Inflammatory macrophage treated with lipopolysaccharide for 4 hours (primary cell): ENCODE results near the gene ENPP4.
"Not testable (repeated sequence)": the region's sequence is repeated elsewhere in the genome, so short reads cannot be mapped to it uniquely, and the experiment has no call there.

Source experiments
- DNase-seq: peaks from one replicate; pipeline ENCODE4 v3.0.0-alpha.2; 2020

ENPP4 gene

DNA sequence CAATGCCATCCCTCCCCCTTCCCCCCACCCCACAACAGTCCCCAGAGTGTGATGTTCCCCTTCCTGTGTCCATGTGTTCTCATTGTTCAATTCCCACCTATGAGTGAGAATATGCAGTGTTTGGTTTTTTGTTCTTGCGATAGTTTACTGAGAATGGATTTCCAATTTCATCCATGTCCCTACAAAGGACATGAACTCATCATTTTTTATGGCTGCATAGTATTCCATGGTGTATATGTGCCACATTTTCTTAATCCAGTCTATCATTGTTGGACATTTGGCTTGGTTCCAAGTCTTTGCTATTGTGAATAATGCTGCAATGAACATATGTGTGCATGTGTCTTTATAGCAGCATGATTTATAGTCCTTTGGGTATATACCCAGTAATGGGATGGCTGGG, 1.5 kb downstream of the ENPP4 start:
- not testable (repeated sequence) for DNase-seq

GRCh38 chr6:46134216-46134615, 4.4 kb downstream of the ENPP4 start:
- no peak for DNase-seq

GRCh38 chr6:46135176-46135575, 5.4 kb downstream of the ENPP4 start:
- peak; percentile 18 for DNase-seq

GRCh38 chr6:46136831-46137230, 7.0 kb downstream of the ENPP4 start:
- no peak for DNase-seq

DNA sequence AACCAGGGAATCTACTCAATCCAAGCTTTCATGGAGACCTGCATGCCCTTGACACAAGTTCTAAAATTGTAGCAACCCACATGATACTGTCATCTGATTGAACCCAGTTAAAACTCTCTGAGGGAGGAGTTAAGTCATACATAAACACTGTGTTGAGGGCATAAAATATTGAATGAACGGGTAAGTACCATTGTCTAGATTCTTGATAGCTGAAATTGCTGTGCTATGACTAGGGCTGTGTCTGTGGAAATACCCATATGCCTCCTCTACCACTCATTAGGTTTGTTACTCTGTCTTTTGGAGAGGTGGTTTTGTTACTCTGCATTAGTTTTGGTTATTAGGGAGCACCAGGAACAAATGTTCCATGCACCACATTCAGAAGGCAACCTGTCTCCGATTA, 7.6 kb downstream of the ENPP4 start:
- DNase-seq, result no peak

- no peak for DNase-seq
These were observed 8.5 kb downstream of the ENPP4 start for GRCh38 chr6:46138281-46138680.

DNA sequence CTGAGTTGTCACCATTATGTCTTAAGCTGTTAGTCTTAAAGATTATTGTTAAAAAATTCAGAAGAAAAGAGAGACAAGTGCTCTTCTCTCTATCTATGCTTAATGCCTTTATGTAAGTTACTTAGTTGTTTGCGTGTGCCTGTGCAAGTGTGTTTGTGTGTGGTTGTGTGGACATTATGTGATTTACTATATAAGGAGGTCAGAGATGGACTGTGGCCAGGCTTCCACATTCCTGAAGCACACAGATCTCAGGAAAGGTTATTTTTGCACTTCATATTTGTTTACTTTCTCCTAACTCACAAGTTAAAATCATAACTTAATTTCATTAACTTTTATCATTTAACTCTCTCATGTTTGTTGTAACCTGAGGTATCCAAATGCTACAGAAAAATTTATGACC, 14.5 kb downstream of the ENPP4 start:
- no peak for DNase-seq

DNA sequence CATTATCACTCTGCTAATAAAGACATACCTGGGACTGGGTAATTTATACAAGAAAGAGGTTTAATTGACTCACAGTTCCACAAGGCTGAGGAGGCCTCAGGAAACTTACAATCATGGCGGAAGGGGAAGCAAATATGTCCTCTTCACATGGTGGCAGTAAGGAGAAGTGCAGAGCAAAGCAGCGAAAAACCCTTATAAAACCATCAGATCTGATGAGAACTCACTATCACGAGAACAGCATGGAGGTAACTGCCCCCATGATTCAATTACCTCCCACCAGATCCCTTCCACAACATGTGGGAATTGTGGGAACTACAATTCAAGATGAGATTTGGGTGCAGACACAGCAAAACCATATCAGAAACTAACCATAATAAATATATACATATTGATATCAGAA, 19.3 kb downstream of the ENPP4 start:
- not testable (repeated sequence) for DNase-seq

DNA sequence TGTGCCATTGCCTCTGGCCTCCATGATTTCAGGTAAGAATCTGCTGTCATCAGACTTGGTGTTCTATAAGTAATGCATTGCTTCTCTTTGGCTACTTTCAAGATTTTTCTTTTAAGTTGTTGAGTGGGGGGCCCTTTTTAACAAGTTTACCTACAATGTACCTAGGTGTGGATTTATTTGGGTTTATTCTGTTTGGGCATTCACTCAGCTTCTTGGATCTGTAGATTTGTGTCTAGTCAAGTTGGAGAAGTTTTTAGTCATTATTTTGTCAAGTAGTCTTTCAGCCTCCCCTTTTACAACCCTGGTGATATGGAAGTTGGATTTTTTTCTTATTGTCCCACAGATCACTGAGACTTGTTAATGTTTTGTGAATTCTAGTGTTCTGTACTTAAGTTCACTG, 26.9 kb downstream of the ENPP4 start:
- no peak for DNase-seq

DNA sequence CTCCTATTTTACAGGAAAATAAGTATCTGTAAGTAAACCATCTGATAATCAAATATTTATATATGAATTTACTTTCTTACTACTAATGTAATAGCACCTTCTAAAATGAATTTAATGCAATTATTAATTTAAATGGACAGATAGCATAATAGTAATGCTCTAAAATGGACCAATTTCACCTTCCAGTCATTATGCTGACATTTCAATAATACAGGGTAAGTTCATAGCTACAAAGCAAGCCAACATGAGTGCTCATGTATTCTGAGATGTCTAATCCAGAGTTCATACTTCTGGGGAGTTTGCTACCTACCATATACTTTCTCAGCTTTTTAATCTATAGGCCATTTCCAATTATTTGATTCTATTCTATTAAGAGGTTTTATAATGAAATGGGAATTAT, 29.4 kb downstream of the ENPP4 start:
- DNase-seq, result no peak

- no peak for DNase-seq
These were observed 30.3 kb downstream of the ENPP4 start for GRCh38 chr6:46160102-46160501.

DNA sequence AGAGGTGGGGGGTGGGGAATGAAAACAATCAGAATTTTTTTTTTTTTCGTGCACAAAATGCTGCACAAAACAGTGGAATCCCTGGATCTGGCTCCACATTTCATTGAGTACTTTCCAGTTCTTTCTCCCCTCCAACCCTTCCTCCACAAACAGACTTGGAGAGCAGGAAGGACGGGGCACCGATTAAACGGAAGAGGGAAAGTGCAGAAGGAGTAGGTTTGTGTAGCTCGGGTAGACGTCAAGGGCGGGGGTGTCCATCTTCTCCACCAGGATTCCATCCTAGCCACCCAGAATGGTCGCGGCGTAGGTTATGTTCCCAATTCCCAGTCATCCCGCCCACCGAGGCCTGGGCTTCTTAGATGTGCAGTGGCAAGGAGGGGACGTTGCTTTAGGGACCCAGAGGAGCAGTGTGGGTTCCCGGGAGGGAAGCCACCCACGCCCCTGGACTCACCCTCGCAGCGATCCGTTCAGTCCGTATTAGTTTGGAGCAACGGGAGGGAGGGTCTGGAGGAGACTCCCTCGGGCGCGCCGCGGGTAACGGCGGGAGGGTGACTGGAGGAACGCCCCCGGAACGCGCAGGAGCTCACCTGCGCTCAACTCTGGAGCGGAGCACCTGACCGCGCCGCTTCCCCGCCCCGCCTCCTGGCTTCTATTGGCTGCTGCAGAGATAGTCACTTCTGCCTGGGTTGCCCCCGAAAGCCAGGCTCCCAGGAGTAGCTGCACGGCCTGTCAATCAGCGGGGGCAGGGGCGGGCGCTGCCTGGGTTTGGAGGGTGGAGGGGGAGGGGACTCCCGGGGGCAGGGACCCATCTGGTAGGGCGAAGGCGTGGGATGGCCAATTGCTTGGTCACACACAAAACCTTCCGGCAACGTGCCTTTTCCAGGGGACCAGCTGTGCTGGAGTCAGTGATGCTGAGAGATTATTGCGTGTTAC, 40.8 kb downstream of the ENPP4 start, which contains the start of gene ENPP5:
Gene ENPP5 (minus strand): TSS at position 624 of the 933 bp plus-strand sequence. CDS start 2,718 bp downstream, outside the sequence.
- peak; percentile 5 for DNase-seq

GRCh38 chr6:46172176-46172575, 42.4 kb downstream of the ENPP4 start:
- no peak for DNase-seq

GRCh38 chr6:46174904-46175303, 45.1 kb downstream of the ENPP4 start:
- no peak for DNase-seq

DNA sequence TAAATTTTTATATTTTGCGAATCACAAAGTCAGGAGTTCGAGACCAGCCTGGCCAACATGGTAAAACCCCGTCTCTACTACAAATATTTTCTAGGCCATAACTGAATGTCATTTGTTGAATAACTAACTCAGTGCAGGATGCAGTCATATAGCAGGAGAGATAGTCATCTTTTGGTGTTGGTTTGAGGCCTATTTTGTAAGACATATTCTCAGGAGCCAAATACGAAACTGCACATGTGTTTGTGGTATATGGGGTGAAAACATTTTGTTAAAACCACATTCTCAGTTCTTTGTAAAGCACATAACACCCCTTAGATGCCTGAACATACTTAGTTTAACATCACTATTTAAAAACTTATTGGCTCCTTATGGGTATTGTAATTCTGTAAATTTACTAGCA, 45.7 kb downstream of the ENPP4 start:
- DNase-seq, result no peak

DNA sequence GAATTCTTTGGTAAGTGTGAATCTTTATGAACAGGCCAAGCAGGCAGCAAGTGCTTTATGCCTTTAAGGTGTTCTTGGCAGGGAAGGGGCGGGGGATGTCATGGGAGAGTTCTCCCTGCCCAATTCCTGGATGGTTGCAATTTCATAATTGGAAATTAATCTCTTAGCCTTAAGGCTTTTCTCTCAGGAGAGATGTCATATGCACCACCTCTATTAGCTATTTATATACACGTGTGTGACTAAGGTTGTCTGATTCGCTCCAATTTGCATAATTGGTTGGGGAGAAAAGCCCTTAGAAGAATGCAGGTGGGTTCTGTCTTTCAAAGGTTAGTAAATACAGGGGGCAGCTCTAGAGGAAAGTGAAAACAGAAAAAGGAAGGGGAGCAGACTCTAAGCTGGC, 46.2 kb downstream of the ENPP4 start:
- DNase-seq, result no peak

- DNase-seq, result no peak
These were observed 54.3 kb downstream of the ENPP4 start for GRCh38 chr6:46184114-46184513.

DNA sequence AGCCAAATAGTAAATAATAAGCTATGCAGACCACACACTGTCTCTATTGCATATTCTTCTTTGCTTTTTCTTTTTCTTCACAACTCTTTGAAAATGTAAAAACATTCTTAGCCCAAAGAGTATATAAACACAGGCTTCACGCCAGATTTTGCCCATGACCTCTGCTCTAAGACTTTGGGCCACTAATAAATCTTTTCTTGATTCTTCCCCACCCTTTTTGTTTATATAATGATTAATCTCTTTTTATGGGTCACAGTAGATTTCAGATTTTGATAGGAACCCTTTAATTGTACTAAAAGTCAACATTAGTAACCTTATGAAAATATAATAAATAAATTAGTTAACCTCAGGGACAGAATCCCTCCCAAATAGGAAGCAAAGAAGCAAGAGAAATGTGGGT, 56.8 kb downstream of the ENPP4 start:
- DNase-seq, result no peak

DNA sequence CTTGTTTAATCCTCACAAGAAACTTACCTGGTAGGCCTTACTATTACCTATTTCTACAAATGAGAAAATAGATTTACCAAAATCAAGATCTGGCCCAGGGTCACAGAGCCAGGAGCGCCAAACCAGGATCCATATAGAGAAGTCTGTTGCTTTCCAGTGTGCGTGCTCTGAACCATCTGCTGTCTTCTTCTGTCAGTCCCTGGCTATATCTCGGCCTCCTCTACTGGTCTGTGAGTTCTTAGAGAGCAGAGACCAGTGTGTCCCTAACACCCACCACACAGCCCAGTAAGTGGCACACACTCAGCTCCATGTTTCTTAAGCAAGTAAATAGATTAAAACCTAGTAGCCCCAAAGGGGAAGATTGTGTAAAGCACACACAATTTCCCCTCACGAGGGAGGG, 59.9 kb downstream of the ENPP4 start:
- no peak for DNase-seq

DNA sequence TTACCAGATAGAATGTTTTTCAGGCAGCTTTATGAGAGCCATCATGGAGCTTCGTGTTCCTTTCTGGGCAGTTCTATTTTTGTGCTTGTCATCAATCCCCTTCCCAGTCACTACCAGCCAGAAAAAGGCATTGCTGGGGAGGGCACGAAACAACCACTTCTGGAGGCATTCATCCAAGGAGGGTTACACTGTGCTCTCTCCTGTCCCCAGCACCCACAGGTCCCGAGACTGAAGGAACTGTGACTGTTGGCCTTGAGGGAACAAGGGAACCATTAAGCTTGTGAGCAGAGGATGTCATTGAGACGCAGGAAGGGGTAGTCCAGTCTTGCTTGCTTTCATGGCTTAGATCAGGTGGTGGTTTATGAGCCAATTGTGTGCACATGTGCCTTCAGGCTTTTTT, 61.1 kb downstream of the ENPP4 start:
- no peak for DNase-seq

DNA sequence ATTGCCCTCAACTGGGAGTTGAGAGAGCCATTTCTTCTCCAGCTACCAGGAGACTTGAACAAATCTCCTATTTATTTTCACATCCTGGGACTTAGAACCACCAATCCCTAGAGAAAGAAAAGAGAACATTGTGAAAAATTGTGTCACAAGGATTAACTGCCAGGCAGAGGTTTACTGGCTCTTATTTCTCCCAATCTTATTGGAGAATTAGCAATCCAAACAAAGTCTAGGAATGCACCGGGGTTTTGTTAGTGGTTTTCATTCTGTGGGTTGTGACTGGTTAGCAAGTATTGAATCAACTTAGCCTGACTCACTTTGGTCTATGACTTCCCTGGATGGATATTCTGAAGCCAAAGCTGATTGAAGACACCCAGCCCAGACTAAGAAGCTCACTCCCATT, 62.2 kb downstream of the ENPP4 start:
- DNase-seq, result no peak
